AG04450 (cell line): ENCODE measurements around the gene ANO10. TPM values are rescaled to one million over a fixed set of nuclear protein-coding genes. Genes with fewer than 3 reads are reported as not detected.

Experiments
- CTCF ChIA-PET: fragments of 300-600, 350-600 bp; formaldehyde crosslinking; extraction: SDS; loops from one replicate; lab custom pipeline; 2022; ENCODE audit warnings: antibody characterized with exemption, inconsistent platforms; lab: Charles Lee
- POLR2A ChIA-PET: fragments of 350-600 bp; formaldehyde crosslinking; extraction: SDS; loops from one replicate; lab custom pipeline; 2021; ENCODE audit warnings: antibody characterized with exemption, inconsistent platforms; lab: Yijun Ruan, JAX
- DNase-seq: peaks from one replicate; pipeline ENCODE4 v3.0.0-alpha.2; 2011; ENCODE audit warnings: low read depth, low spot score
- H3K27ac ChIP-seq: one replicate; pipeline ENCODE4 v1.5.1; 2012; ENCODE audit warnings: low read depth, low read length, control low read depth
- H3K27me3 ChIP-seq: one replicate; pipeline ENCODE4 v1.6.0; 2012; ENCODE audit warnings: low read length; ENCODE audit not compliant: control insufficient read depth, insufficient read depth
- H3K4me3 ChIP-seq: 2 replicates; pipeline ENCODE4 v1.5.1; 2011; ENCODE audit warnings: mild to moderate bottlenecking, low read depth, low read length, control low read depth
- H3K9me3 ChIP-seq: 2 replicates; pipeline ENCODE4 v1.5.1; 2012; ENCODE audit warnings: low read length; ENCODE audit not compliant: control insufficient read depth, insufficient read depth
- polyA plus RNA-seq: library from polyadenylated mRNA; depleted of rRNA; stranded (reverse); fragments of >200 nt; gene quantifications from 2 replicates; pipeline ENCODE4 v1.2.3, GENCODE V29; 2011
- TF ChIP-seq, protein P1 (sequence below): IDR thresholded peaks from 2 replicates; pipeline ENCODE4 v1.5.1; 2011; ENCODE audit warnings: low read depth, low read length, control low read depth, inconsistent platforms

ANO10 gene
- polyA plus RNA-seq, 1 experiment = 87.1 TPM

DNA sequence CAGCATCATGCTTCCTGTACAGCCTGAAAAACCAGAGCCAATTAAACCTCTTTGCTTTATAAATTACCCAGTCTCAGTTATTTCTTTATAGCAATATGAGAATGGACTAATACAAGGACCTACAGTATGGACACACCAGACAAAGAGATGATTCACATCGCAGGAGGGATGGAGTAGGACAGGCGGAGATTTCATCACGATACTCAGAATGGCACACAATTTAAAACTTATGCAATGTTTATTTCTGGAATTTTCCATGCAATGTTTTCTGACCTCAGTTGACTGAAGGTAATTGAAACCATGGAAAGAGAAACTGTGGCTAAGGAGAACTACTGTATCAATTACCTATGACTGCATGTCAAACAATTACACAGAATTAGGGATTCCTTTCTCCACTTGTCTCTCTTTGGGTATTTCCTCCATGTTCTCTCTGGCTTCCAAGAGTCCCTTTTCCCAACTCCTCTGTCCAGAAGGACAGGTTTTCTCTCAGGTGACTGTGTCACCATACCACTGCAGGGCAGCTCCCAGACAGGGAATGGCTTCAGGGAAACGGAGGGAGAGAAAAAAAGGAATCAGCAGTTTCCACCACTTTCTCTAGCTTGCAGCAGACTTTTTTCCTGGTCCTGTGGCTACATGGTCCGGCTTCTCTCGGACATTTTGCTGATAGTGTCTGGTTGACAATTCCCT is 3.0 kb upstream of the ANO10 start:
- TF ChIP-seq, protein P1, sequence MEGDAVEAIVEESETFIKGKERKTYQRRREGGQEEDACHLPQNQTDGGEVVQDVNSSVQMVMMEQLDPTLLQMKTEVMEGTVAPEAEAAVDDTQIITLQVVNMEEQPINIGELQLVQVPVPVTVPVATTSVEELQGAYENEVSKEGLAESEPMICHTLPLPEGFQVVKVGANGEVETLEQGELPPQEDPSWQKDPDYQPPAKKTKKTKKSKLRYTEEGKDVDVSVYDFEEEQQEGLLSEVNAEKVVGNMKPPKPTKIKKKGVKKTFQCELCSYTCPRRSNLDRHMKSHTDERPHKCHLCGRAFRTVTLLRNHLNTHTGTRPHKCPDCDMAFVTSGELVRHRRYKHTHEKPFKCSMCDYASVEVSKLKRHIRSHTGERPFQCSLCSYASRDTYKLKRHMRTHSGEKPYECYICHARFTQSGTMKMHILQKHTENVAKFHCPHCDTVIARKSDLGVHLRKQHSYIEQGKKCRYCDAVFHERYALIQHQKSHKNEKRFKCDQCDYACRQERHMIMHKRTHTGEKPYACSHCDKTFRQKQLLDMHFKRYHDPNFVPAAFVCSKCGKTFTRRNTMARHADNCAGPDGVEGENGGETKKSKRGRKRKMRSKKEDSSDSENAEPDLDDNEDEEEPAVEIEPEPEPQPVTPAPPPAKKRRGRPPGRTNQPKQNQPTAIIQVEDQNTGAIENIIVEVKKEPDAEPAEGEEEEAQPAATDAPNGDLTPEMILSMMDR = no peak
- ChIA-PET POLR2A (no interaction called here), CTCF (no interaction called here)
- DNase-seq = no peak
- H3K27ac ChIP-seq = no peak overlapping the region
- H3K27me3 ChIP-seq = no peaks in the 10 kb centered on the region
- H3K4me3 ChIP-seq = no peak overlapping the region
- peaks cover 3% of the 10 kb centered on the region; the same call in 1 of the 2 replicates for H3K9me3 ChIP-seq

DNA sequence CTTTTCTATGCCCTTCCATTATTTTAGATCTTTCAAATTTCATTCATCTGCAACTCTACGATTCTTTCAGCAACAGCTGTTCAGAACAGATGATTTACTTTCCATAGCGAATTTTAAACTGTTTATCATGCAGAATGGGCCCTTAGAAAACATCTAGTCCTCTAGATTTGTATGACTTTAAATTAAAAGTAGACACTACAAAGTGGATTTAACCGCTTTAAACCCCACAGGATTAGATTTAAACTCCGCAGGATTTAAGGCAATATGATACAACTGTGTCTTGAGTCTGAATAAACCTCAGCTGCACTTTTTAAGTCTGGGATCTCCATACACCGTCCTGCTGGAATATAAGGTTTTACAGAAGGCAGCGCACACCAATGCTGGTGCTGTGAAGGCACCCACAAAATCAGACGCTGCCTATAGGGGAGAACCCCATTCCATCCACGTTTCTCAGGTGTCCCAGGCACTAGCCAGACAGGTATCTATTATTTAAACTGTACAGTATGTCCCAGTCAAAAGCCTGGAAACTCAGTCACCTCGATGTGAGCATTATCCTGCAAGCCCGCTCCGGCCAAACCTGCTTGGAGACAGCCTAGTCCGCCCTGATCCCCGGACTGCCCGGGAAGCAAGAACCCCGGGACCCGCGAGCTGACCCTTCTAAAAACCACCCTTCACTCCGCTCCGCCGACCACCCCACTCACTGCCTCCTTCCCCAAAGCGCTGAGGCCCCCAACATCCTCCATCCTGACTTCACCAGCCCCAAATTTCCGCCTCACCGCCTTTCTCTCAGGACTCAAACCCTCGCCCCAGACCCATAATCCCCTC is 768 bp downstream of the ANO10 start:
- peak overlapping the region; percentile 31 for H3K27ac ChIP-seq
- peaks cover 3% of the 10 kb centered on the region; the same call in 1 of the 2 replicates for H3K9me3 ChIP-seq
- TF ChIP-seq, protein P1 = no peak
- no peak for DNase-seq
- no peaks in the 10 kb centered on the region for H3K27me3 ChIP-seq
- CTCF ChIA-PET = interaction anchor here (0.6 kb wide), 2 partner anchors 42 to 465 kb away, joined by 3 to 4 read pairs; no protein-coding TSS in a partner anchor
- H3K4me3 ChIP-seq = peak overlapping the region; percentile 87
- POLR2A ChIA-PET = interaction anchor here (0.5 to 1.5 kb wide), 7 partner anchors 12 to 148 kb away, joined by 3 to 12 read pairs (median 3); partner anchors contain the start of gene ABHD5

DNA sequence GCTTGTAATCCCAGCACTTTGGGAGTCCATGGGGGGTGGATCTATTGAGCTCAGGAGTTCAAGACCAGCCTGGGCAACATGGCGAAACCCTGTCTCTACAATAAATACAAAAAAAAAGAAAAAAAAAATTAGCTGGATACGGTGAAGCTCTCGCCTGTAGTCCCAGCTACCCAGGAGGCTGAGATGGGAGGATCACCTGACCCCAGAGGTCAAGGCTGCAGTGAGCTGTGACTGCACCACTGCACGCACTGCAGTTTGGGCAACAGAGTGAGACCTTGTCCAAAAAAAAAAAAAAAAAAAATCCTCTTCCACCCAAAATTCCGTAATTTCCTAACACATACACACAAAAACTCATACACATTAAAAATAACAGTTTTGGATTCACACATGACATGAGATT is 2.2 kb downstream of the ANO10 start:
- ChIA-PET POLR2A (no interaction called here), CTCF (interaction anchor here (0.7 kb wide), 2 partner anchors 115 to 140 kb away, joined by 5 to 8 read pairs; no protein-coding TSS in a partner anchor)
- DNase-seq = no peak

DNA sequence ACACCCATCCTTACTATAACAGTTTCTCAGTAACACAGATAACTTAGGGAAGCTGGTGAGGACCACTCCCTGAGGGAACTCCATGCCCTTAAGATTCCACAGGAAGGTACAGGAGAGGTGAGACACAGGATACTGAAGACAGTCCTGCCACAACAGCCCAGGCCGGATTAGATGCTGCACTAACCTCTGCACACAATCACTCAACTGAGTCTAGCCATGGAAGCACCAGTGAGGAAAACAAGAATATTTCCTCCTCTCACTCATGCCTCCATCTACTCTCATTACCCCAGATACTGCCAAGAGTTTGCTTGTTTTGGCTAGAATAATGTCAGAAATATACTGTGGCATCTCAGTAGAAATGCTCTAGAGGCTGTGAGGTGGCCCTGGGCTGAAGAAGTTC is 3.7 kb downstream of the ANO10 start:
- Histone ChIP-seq H3K27me3 (no peaks in the 10 kb centered on the region), H3K9me3 (peaks cover 3% of the 10 kb centered on the region; the same call in 1 of the 2 replicates), H3K27ac (no peak overlapping the region), H3K4me3 (no peak overlapping the region)
- DNase-seq = no peak
- POLR2A ChIA-PET = no interaction called here
- TF ChIP-seq, protein P1 = no peak
- CTCF ChIA-PET = no interaction called here

More for the DNA sequence above, 2.2 kb downstream of the ANO10 start:
- Histone ChIP-seq H3K4me3 (no peak overlapping the region), H3K9me3 (peaks cover 3% of the 10 kb centered on the region; the same call in 1 of the 2 replicates), H3K27ac (no peak overlapping the region), H3K27me3 (no peaks in the 10 kb centered on the region)
- TF ChIP-seq, protein P1 = no peak
